ENCODE measurements around the gene GPR34. TPM values are rescaled to one million over a fixed set of nuclear protein-coding genes. Genes with fewer than 3 reads are reported as not detected.

Gene GPR34
- total RNA-seq, 1 donor from 2014 or later = not detected

DNA sequence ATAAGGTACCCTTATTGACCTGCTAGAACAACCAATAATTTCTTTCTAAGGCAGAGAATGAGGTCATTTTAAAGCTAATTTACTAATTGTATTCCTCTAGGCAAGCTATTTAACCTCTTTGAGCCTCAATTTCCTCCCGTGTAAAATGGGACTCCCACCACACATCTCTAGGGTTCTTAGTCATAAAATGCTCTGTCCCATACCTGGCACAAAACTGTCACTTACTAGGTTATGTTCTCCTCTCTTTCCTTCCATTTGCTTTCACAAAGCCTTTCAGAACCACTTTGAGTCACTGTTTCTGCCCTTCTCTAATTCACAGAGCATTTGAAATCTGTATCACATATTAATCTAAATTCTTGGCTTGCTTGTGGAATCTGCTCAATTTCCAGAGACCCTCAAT is 32.8 kb downstream of the GPR34 start:
- no peak for DNase-seq (ENCODE audit: low read depth)
- TF ChIP-seq, protein P1, sequence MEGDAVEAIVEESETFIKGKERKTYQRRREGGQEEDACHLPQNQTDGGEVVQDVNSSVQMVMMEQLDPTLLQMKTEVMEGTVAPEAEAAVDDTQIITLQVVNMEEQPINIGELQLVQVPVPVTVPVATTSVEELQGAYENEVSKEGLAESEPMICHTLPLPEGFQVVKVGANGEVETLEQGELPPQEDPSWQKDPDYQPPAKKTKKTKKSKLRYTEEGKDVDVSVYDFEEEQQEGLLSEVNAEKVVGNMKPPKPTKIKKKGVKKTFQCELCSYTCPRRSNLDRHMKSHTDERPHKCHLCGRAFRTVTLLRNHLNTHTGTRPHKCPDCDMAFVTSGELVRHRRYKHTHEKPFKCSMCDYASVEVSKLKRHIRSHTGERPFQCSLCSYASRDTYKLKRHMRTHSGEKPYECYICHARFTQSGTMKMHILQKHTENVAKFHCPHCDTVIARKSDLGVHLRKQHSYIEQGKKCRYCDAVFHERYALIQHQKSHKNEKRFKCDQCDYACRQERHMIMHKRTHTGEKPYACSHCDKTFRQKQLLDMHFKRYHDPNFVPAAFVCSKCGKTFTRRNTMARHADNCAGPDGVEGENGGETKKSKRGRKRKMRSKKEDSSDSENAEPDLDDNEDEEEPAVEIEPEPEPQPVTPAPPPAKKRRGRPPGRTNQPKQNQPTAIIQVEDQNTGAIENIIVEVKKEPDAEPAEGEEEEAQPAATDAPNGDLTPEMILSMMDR (IDR thresholded peaks at IDR 0.05; ENCODE audit: insufficient read depth, low read length, poor library complexity, severe bottlenecking) = no peak
- no peaks in the 10 kb centered on the region for H3K27me3 ChIP-seq (ENCODE audit: control insufficient read depth, insufficient read depth, low read length)
- H3K36me3 ChIP-seq (ENCODE audit: control insufficient read depth, insufficient read depth, low read length) = no peaks in the 10 kb centered on the region
- H3K4me3 ChIP-seq (ENCODE audit: low read depth, low read length) = no peak overlapping the region

DNA sequence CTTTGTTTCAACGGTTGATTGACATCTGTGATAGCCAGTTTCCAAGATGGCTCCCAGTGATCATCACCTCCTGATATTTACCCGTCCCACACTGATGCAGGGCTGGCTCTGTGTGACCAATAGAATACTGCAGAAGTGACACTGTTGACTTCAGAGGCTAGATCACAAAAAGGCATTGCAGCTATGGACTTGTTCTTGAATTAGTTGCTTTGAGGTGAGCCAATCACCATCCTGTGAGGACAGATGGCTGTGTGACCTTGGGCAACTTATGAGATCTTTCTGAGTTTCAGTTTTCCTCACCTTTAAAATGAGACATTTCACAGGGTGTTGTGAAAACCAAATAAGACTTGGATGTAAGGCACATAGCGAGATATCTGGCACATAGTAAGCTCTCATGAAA is 33.4 kb downstream of the GPR34 start:
- TF ChIP-seq, protein P1 (IDR thresholded peaks at IDR 0.05; ENCODE audit: insufficient read depth, low read length, poor library complexity, severe bottlenecking) = no peak
- no peak for DNase-seq (ENCODE audit: low read depth)
- Histone ChIP-seq H3K27me3 (ENCODE audit: control insufficient read depth, insufficient read depth, low read length) (no peaks in the 10 kb centered on the region), H3K36me3 (ENCODE audit: control insufficient read depth, insufficient read depth, low read length) (no peaks in the 10 kb centered on the region), H3K4me3 (ENCODE audit: low read depth, low read length) (no peak overlapping the region)

DNA sequence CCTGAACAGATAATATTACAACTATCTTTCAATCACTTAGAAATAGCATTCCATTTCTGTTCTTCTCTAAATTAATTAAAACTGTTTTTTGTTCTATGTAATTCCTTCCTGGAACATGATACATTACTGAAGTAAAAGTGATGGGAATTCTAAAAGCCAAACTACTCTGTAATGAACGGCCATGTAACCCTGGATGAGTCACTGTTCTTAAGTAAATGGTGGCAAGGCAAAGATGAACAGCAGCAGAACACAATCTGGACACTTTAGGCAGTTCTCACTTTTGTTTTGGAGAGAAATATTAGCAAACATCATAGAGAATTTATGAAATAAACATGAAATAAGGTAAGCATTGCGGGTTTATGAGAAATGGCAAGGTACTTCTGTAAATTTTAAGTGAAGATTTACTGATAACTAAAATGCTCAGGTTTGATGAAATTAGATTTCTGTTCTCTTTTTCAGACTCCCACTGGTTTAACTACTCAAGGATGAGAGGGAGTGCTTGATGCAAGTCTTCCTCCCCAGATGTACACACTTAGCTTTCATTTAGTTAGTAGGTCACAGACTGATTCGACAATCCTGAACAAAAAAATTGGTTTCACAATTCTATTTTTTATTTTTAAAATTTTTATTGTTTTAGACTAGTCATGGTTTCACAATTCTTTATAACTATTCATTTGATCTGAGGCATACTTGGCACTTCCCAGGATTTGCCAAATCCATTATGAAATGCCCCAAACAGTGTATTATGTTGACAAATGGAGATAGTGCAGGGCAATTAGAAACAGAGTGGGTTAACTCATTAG is 34.2 kb downstream of the GPR34 start:
- TF ChIP-seq, protein P1 (IDR thresholded peaks at IDR 0.05; ENCODE audit: insufficient read depth, low read length, poor library complexity, severe bottlenecking) = no peak
- no peak for DNase-seq (ENCODE audit: low read depth)

DNA sequence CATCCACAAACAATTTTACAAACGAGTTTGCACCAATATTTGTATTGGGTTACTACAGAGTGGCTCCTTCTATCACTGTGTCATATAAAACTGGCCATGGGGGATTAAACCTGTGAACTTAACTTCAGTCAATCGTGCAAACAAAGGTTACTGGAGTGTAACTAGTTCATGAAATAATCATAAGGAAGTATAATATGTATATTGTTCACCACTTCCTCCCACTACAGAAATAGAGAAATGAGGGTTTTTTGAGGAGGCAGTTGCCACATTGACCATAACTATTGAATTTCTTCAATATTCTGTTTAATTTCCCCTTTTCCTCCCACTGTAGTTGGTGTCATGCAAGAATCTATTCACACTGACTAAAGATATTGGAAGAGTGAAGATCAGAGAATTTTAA is 35.1 kb downstream of the GPR34 start, which contains the start of gene GPR82:
Gene GPR82, plus strand, starts transcription at position 356 of the 400 bp plus-strand sequence. CDS start 2,846 bp downstream, outside the sequence.
- H3K36me3 ChIP-seq (ENCODE audit: control insufficient read depth, insufficient read depth, low read length) = no peaks in the 10 kb centered on the region
- no peak within 1 kb of the TSS for H3K4me3 ChIP-seq (ENCODE audit: low read depth, low read length)
- H3K27me3 ChIP-seq (ENCODE audit: control insufficient read depth, insufficient read depth, low read length) = no peaks in the 10 kb centered on the region
- DNase-seq (ENCODE audit: low read depth) = no peak
- TF ChIP-seq, protein P1 (IDR thresholded peaks at IDR 0.05; ENCODE audit: insufficient read depth, low read length, poor library complexity, severe bottlenecking) = no peak

More for the DNA sequence above, 34.2 kb downstream of the GPR34 start:
- Histone ChIP-seq H3K36me3 (ENCODE audit: control insufficient read depth, insufficient read depth, low read length) (no peaks in the 10 kb centered on the region), H3K4me3 (ENCODE audit: low read depth, low read length) (no peak overlapping the region), H3K27me3 (ENCODE audit: control insufficient read depth, insufficient read depth, low read length) (no peaks in the 10 kb centered on the region)

DNA sequence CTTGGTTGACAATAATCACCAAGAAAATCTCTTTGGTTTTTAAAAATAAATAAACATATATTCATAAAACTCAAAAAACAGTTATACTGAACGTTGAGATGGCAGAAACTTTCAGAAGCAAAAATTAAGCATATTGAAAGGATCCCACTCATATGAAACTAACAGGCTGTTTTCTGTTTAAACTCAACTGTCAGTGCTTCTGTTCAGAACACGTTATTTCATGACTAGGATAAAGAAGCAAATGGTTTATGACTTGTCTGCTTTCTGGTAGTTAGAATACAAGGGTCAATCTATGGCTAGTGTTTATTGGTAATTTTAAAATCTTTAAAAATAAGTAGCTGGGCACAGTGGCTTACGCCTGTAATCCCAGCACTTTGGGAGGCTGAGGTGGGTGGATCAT is 39.4 kb downstream of the GPR34 start:
- Histone ChIP-seq H3K27me3 (ENCODE audit: control insufficient read depth, insufficient read depth, low read length) (no peaks in the 10 kb centered on the region), H3K4me3 (ENCODE audit: low read depth, low read length) (no peak overlapping the region), H3K36me3 (ENCODE audit: control insufficient read depth, insufficient read depth, low read length) (no peaks in the 10 kb centered on the region)
- TF ChIP-seq, protein P1 (IDR thresholded peaks at IDR 0.05; ENCODE audit: insufficient read depth, low read length, poor library complexity, severe bottlenecking) = no peak
- DNase-seq (ENCODE audit: low read depth) = no peak
